ENCODE results near the gene C3orf52. TPM values are rescaled to one million over a fixed set of nuclear protein-coding genes. Genes with fewer than 3 reads are reported as not detected.

The C3orf52 gene
- total RNA-seq, 3 donors from 2014 or later (not counting 1 experiment from before 2014, with no cell fraction given), result 0.42 to 0.90 TPM; not detected in 1

DNA sequence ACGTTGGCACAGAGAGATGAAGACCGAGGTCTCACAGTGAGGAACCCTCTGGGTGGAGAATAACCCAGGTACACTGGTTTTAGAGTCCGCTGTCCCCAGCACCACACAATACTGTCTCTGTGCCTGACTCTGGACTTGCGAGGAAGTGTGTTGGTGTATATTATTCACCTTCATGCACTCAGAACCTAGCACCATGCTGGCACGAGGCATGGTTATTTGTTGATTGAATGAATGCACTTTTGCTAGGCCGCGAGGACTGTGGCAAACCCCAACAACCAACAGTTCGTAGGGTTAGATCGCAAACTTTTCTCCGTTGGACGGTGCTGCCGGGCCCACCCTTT is 484 bp upstream of the C3orf52 start:
- Histone ChIP-seq H3K36me3 (ENCODE audit: control insufficient read depth, insufficient read depth, low read length) (no peaks in the 10 kb centered on the region), H3K4me3 (ENCODE audit: low read length) (peak overlapping the region; percentile 44), H3K4me1 (ENCODE audit: control insufficient read depth, insufficient read depth, low read length) (peaks cover 14% of the 10 kb centered on the region), H3K27ac (ENCODE audit: low read length) (no peak overlapping the region), H3K9me3 (ENCODE audit: control insufficient read depth, insufficient read depth, low read length) (no peaks in the 10 kb centered on the region), H3K27me3 (ENCODE audit: control insufficient read depth, insufficient read depth, low read length) (peaks cover 3% of the 10 kb centered on the region)
- TF ChIP-seq CTCF (IDR thresholded peaks at IDR 0.05), result no peak
- Mint-ChIP-seq H3K4me1 (peaks cover 12 to 24% of the 10 kb centered on the region in 2 donors), H3K27ac (peak overlapping the region in 1 of 2 donors; percentile 82), H3K27me3 (ENCODE audit: low read depth in 2 of 2) (peaks cover 18 to 34% of the 10 kb centered on the region in 2 donors), H3K36me3 (no peaks in the 10 kb centered on the region), H3K9me3 (no peaks in the 10 kb centered on the region), H3K4me3 (peak overlapping the region; percentile 86)
- 32% methylated on average over 9 of the region's 12 CpGs for WGBS (ENCODE audit: insufficient coverage)
- ATAC-seq, result no peak
- no peak for DNase-seq
- intact Hi-C loops (cut with micrococcal nuclease), result no loop called here

- 64% methylated on average over 12 of the region's 14 CpGs for WGBS (ENCODE audit: insufficient coverage)
- no peaks in the 10 kb centered on the region for H3K9me3 ChIP-seq (ENCODE audit: control insufficient read depth, insufficient read depth, low read length)
- Mint-ChIP-seq H3K36me3 (no peaks in the 10 kb centered on the region), H3K4me3 (peak overlapping the region; percentile 86), H3K27me3 (ENCODE audit: low read depth in 2 of 2) (peaks cover 18 to 32% of the 10 kb centered on the region in 2 donors), H3K27ac (peak overlapping the region in 1 of 2 donors; percentile 82), H3K9me3 (no peaks in the 10 kb centered on the region), H3K4me1 (peaks cover 18 to 30% of the 10 kb centered on the region in 2 donors)
- intact Hi-C loops (cut with micrococcal nuclease), result no loop called here
- no peak for ATAC-seq
- peaks cover 3% of the 10 kb centered on the region for H3K27me3 ChIP-seq (ENCODE audit: control insufficient read depth, insufficient read depth, low read length)
- no peak overlapping the region for H3K27ac ChIP-seq (ENCODE audit: low read length)
- peak overlapping the region; percentile 44 for H3K4me3 ChIP-seq (ENCODE audit: low read length)
- DNase-seq, result no peak
- H3K36me3 ChIP-seq (ENCODE audit: control insufficient read depth, insufficient read depth, low read length), result no peaks in the 10 kb centered on the region
- no peak for TF ChIP-seq CTCF (IDR thresholded peaks at IDR 0.05)
- peaks cover 15% of the 10 kb centered on the region for H3K4me1 ChIP-seq (ENCODE audit: control insufficient read depth, insufficient read depth, low read length)
Observed at GRCh38 chr3:112086875-112087524, 811 bp downstream of the C3orf52 start.

DNA sequence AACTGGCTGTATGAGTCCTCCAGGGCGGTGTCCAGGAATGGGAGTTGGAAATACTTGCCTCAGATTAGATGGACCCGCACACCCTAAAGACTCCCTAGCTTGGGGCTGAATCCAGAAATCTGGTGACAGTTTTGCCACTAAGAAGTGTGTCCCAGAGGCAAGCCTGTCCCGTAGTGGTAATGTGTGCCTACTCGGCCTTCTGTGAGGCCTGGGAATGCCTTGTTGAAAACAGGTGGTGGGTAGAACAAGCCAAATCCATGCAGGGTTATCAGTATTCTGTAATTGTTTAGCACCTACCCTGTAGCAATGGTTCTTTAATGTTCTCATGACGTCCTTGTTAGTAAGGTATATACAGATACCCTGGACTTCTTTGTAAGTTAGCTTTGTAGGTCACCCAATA is 1.6 kb downstream of the C3orf52 start:
- no peak for ATAC-seq
- no peak for DNase-seq
- no peak overlapping the region for H3K27ac Mint-ChIP-seq
- Histone ChIP-seq H3K27ac (ENCODE audit: low read length) (no peak overlapping the region), H3K4me3 (ENCODE audit: low read length) (no peak overlapping the region), H3K36me3 (ENCODE audit: control insufficient read depth, insufficient read depth, low read length) (no peaks in the 10 kb centered on the region), H3K27me3 (ENCODE audit: control insufficient read depth, insufficient read depth, low read length) (peaks cover 3% of the 10 kb centered on the region), H3K9me3 (ENCODE audit: control insufficient read depth, insufficient read depth, low read length) (no peaks in the 10 kb centered on the region), H3K4me1 (ENCODE audit: control insufficient read depth, insufficient read depth, low read length) (peaks cover 15% of the 10 kb centered on the region)
- peaks cover 18 to 32% of the 10 kb centered on the region in 2 donors for H3K27me3 Mint-ChIP-seq (ENCODE audit: low read depth in 2 of 2)
- TF ChIP-seq CTCF (IDR thresholded peaks at IDR 0.05), result no peak
- no peaks in the 10 kb centered on the region for H3K36me3 Mint-ChIP-seq
- H3K9me3 Mint-ChIP-seq, result no peaks in the 10 kb centered on the region
- H3K4me3 Mint-ChIP-seq, result no peak overlapping the region
- H3K4me1 Mint-ChIP-seq, result peaks cover 18 to 30% of the 10 kb centered on the region in 2 donors
- intact Hi-C loops (cut with micrococcal nuclease), result no loop called here
- WGBS (ENCODE audit: insufficient coverage), result 95% methylated on average over 5 of the region's 5 CpGs

GRCh38 chr3:112088944-112089343 is 2.8 kb downstream of the C3orf52 start:
- H3K4me3 ChIP-seq (ENCODE audit: low read length), result no peak overlapping the region
- ATAC-seq (no peak), DNase-seq (no peak)
- Mint-ChIP-seq H3K27ac (no peak overlapping the region), H3K4me1 (peaks cover 18 to 30% of the 10 kb centered on the region in 2 donors), H3K27me3 (ENCODE audit: low read depth in 2 of 2) (peaks cover 18 to 28% of the 10 kb centered on the region in 2 donors), H3K4me3 (no peak overlapping the region), H3K9me3 (no peaks in the 10 kb centered on the region), H3K36me3 (no peaks in the 10 kb centered on the region)
- no peak overlapping the region for H3K27ac ChIP-seq (ENCODE audit: low read length)
- H3K4me1 ChIP-seq (ENCODE audit: control insufficient read depth, insufficient read depth, low read length), result peaks cover 15% of the 10 kb centered on the region
- no CpG with 5 or more reads among the region's 4 CpGs for WGBS (ENCODE audit: insufficient coverage)
- H3K36me3 ChIP-seq (ENCODE audit: control insufficient read depth, insufficient read depth, low read length), result no peaks in the 10 kb centered on the region
- intact Hi-C loops (cut with micrococcal nuclease), result no loop called here
- peaks cover 3% of the 10 kb centered on the region for H3K27me3 ChIP-seq (ENCODE audit: control insufficient read depth, insufficient read depth, low read length)
- H3K9me3 ChIP-seq (ENCODE audit: control insufficient read depth, insufficient read depth, low read length), result no peaks in the 10 kb centered on the region
- TF ChIP-seq CTCF (IDR thresholded peaks at IDR 0.05), result no peak

All from natural killer cell (primary cell).